ENCODE data around the gene FAM50B.

FAM50B gene

DNA sequence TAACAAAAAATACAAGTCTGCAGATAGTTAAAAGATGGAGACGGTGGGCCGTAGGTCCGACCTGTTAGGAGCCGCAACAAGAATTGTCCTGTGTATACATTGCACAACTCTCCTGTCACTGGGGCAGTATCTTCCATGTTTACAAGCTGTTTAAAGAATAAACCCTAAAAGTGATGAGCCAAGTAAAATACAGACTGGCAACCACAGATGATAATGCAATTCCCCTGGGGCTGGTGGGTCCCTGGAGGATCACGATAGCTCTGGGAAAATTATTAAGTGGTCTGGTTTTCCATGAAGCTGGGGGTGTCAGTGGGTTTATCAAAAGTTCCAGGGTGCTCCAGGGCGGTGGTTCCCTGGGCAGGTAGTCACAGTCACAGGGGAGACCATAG, 8.1 kb upstream of the FAM50B start:
- Histone ChIP-seq H3K9me3 (replicated peaks in 1 of 11) (no peaks in the 10 kb centered on the region), H3K4me3 (no peak overlapping the region), H4K20me1 (no peaks in the 10 kb centered on the region), H3K27me3 (no peaks in the 10 kb centered on the region), H3K9ac (no peak overlapping the region), H3K27ac (no peak overlapping the region), H3K4me1 (peaks cover 8 to 46% (median 16%) of the 10 kb centered on the region in 10 experiments; a peak in 19 of 20 replicates), H3K4me2 (peak overlapping the region in 6 of 11 experiments; percentile 0 to 35 (median 10); a peak in 7 of 22 replicates), H3K36me3 (no peaks in the 10 kb centered on the region)
- TF ChIP-seq Cebpa-rat (IDR thresholded peaks at IDR 0.05): 0 out of 22 replicates have a peak, but pooled peaks of 1 of the 11 experiments have one; percentile 33

DNA sequence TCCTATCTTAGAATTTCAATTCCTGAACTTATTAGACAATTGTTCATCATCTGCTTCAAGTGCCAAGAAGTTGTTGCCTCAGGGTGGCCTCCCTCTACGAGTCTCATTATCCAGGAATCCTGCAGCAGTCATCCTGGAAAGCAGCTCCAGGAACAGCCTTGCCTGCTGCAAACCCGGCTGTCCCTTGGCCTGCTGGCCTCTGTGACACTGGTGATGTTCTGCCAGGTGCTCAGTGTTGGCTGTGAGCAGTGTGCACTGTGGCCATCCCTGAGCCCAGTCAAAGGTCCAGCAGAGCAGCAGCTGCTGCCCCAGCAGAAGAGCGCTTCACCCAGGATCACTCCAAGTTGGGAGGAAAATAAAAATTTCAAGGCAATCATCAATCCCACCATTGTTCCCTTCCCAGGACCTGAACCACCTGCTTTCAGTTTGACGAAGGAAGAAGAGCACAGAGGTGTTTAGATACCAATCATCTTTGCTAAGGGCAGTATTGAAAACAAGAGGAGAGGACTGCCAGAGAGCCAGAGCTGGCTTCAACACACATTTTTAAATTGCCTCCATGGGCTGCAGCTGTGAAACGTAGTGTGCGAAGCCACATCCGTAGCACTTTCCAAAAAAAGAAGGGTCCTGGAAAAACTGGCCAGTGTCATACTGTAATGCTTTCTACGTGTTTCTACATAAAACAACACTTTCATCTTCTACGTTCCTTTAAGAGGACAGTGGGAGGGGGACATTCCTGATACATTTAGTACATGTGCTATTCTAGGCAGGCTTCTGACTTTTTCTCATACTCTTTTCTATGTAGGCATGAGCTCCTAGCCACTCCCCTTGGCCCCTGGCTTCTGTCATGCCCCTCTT, 7.2 kb upstream of the FAM50B start:
- no peak overlapping the region for H3K4me2 ChIP-seq
- no peaks in the 10 kb centered on the region for H4K20me1 ChIP-seq
- H3K4me1 ChIP-seq: peaks cover 8 to 37% (median 16%) of the 10 kb centered on the region in 10 experiments; a peak in 19 of 20 replicates
- TF ChIP-seq Cebpa-rat (IDR thresholded peaks at IDR 0.05): no peak
- no peaks in the 10 kb centered on the region for H3K27me3 ChIP-seq
- no peak overlapping the region for H3K4me3 ChIP-seq
- no peak overlapping the region for H3K27ac ChIP-seq
- H3K36me3 ChIP-seq: no peaks in the 10 kb centered on the region
- H3K9ac ChIP-seq: no peak overlapping the region
- H3K9me3 ChIP-seq (replicated peaks in 1 of 11): no peaks in the 10 kb centered on the region

GRCh38 chr6:3843379-3844096, 5.6 kb upstream of the FAM50B start:
- Histone ChIP-seq H3K4me1 (peaks cover 8 to 31% (median 16%) of the 10 kb centered on the region in 10 experiments; a peak in 19 of 20 replicates), H3K4me2 (peak overlapping the region; percentile 0 to 41 (median 26); a peak in 13 of 22 replicates), H3K9me3 (replicated peaks in 1 of 11) (peaks cover 0 to 4% (median under 1%) of the 10 kb centered on the region in 11 experiments; a peak in 8 of 22 replicates), H3K36me3 (no peaks in the 10 kb centered on the region), H3K9ac (no peak overlapping the region), H3K27ac (0 out of 22 replicates have a peak overlapping the region, but pooled peaks of 1 of the 11 experiments have one; percentile 7), H3K4me3 (no peak overlapping the region), H4K20me1 (no peaks in the 10 kb centered on the region), H3K27me3 (no peaks in the 10 kb centered on the region)
- TF ChIP-seq Cebpa-rat (IDR thresholded peaks at IDR 0.05): no peak

- no peak overlapping the region for H3K27ac ChIP-seq
- H3K4me2 ChIP-seq: peak overlapping the region in 3 of 11 experiments; percentile 8 to 39 (median 29); a peak in 2 of 22 replicates
- H3K27me3 ChIP-seq: no peaks in the 10 kb centered on the region
- no peaks in the 10 kb centered on the region for H4K20me1 ChIP-seq
- H3K9ac ChIP-seq: no peak overlapping the region
- peaks cover 8 to 31% (median 16%) of the 10 kb centered on the region in 10 experiments; a peak in 19 of 20 replicates for H3K4me1 ChIP-seq
- peaks cover 1 to 10% (median 6%) of the 10 kb centered on the region in 11 experiments; a peak in 21 of 22 replicates for H3K9me3 ChIP-seq (replicated peaks in 1 of 11)
- no peak overlapping the region for H3K4me3 ChIP-seq
- H3K36me3 ChIP-seq: no peaks in the 10 kb centered on the region
- TF ChIP-seq Cebpa-rat (IDR thresholded peaks at IDR 0.05): no peak
Measured at GRCh38 chr6:3844097-3844463, 5.1 kb upstream of the FAM50B start.

- Histone ChIP-seq H3K27ac (no peak overlapping the region), H3K4me3 (no peak overlapping the region), H3K9me3 (replicated peaks in 1 of 11) (peaks cover 15 to 28% (median 23%) of the 10 kb centered on the region in 11 experiments), H3K4me2 (no peak overlapping the region), H4K20me1 (no peaks in the 10 kb centered on the region), H3K36me3 (no peaks in the 10 kb centered on the region), H3K9ac (no peak overlapping the region), H3K27me3 (no peaks in the 10 kb centered on the region), H3K4me1 (peaks cover 7 to 24% (median 12%) of the 10 kb centered on the region in 10 experiments; a peak in 19 of 20 replicates)
- TF ChIP-seq Cebpa-rat (IDR thresholded peaks at IDR 0.05): no peak
Measured at GRCh38 chr6:3847521-3847920, 1.7 kb upstream of the FAM50B start.

GRCh38 chr6:3848380-3848779, 793 bp upstream of the FAM50B start:
- TF ChIP-seq Cebpa-rat (IDR thresholded peaks at IDR 0.05): no peak
- Histone ChIP-seq H3K27ac (no peak overlapping the region), H3K27me3 (no peaks in the 10 kb centered on the region), H3K4me2 (no peak overlapping the region), H3K4me3 (no peak overlapping the region), H3K36me3 (no peaks in the 10 kb centered on the region), H3K9ac (no peak overlapping the region), H3K4me1 (peaks cover 4 to 16% (median 5%) of the 10 kb centered on the region in 10 experiments; a peak in 19 of 20 replicates), H3K9me3 (replicated peaks in 1 of 11) (peaks cover 15 to 28% (median 23%) of the 10 kb centered on the region in 11 experiments), H4K20me1 (no peaks in the 10 kb centered on the region)

GRCh38 chr6:3849681-3850450, 693 bp downstream of the FAM50B start:
- no peak for TF ChIP-seq Cebpa-rat (IDR thresholded peaks at IDR 0.05)
- no peaks in the 10 kb centered on the region for H3K36me3 ChIP-seq
- no peak overlapping the region for H3K4me3 ChIP-seq
- H3K4me2 ChIP-seq: no peak overlapping the region
- no peak overlapping the region for H3K27ac ChIP-seq
- no peaks in the 10 kb centered on the region for H3K27me3 ChIP-seq
- peaks cover 0 to 4% (median 0%) of the 10 kb centered on the region in 10 experiments; a peak in 2 of 20 replicates for H3K4me1 ChIP-seq
- no peaks in the 10 kb centered on the region for H4K20me1 ChIP-seq
- H3K9me3 ChIP-seq (replicated peaks in 1 of 11): peaks cover 15 to 28% (median 23%) of the 10 kb centered on the region in 11 experiments
- H3K9ac ChIP-seq: no peak overlapping the region

- H3K9me3 ChIP-seq (replicated peaks in 1 of 11): peaks cover 15 to 28% (median 23%) of the 10 kb centered on the region in 11 experiments
- H3K4me3 ChIP-seq: no peak overlapping the region
- H3K9ac ChIP-seq: no peak overlapping the region
- no peak for TF ChIP-seq Cebpa-rat (IDR thresholded peaks at IDR 0.05)
- no peak overlapping the region for H3K4me2 ChIP-seq
- H3K27ac ChIP-seq: no peak overlapping the region
- H3K4me1 ChIP-seq: no peaks in the 10 kb centered on the region
- no peaks in the 10 kb centered on the region for H3K36me3 ChIP-seq
- no peaks in the 10 kb centered on the region for H3K27me3 ChIP-seq
- H4K20me1 ChIP-seq: no peaks in the 10 kb centered on the region
Measured at GRCh38 chr6:3850451-3851203, 1.5 kb downstream of the FAM50B start.
